EL (cell line): ENCODE measurements around the gene VMP1.
"Not testable (repeated sequence)": the region's sequence is repeated elsewhere in the genome, so short reads cannot be mapped to it uniquely, and the experiment has no call there.

Experiments used
- DNase-seq: peaks from one replicate; pipeline ENCODE4 v3.0.0-alpha.2; 2016

The VMP1 gene

DNA sequence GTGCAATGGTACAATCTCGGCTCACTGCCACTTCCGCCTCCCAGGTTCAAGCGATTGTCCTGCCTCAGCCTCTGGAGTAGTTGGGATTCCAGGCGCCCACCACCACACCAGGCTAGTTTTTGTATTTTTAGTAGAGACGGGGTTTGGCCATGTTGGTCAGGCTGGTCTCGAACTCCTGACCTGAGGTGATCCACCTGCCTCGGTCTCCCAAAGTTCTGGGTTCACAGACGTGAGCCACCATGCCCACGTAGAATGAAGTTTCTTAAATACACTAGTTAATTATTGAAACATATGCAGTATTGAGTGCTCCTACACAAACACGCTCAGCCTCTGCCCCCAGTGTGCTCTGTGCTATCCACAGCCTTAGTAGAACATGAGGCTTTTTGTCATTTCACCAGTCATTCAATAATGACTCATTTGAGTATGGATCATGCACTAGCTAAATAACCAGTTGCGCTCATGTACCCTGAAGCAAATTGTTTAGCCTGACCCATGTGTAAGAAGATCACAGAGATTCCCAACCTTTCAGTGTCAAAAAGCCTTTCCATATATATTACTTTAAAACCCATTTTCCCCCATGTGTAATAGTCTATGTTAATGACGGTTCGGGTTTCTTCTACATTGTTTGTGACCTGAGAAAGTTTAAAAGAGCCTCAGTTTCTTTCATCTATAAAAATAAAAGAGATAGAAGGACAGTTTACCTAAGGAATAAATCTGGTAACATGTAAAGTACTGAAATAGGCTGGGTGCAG is 135.6 kb downstream of the VMP1 start:
- peak; percentile 94 for DNase-seq

DNA sequence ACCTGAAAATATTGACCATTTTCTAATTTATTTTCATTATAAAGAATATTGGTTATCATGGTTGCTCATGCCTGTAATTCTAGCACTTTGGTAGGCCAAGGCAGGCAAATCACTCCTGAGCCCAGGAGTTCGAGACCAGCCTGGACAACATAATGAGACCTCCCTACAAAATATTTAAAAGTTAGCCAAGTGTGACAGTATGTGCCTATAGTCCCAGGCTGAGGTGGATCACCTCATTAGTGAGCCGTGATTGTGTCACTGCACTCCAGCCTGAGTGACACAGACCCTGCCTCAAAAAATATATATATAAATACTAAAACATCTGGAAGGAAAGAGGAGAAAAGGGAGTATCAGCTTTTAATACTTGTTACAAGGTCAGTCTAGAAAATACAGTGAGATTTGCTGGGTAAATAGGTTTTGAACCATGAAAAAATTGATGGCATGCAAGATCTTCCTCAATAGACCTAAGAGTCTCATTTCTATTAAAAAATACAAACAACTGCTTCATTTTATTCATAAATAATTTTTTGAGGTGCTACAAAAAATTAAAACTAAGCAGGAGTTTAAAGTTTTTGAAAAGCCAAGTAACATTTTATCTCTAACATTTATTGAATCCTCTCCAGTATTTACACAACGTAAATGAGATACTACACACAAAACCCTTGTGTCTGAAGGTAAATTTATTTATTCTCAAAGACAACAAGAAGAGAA is 137.6 kb downstream of the VMP1 start:
- DNase-seq: no peak

DNA sequence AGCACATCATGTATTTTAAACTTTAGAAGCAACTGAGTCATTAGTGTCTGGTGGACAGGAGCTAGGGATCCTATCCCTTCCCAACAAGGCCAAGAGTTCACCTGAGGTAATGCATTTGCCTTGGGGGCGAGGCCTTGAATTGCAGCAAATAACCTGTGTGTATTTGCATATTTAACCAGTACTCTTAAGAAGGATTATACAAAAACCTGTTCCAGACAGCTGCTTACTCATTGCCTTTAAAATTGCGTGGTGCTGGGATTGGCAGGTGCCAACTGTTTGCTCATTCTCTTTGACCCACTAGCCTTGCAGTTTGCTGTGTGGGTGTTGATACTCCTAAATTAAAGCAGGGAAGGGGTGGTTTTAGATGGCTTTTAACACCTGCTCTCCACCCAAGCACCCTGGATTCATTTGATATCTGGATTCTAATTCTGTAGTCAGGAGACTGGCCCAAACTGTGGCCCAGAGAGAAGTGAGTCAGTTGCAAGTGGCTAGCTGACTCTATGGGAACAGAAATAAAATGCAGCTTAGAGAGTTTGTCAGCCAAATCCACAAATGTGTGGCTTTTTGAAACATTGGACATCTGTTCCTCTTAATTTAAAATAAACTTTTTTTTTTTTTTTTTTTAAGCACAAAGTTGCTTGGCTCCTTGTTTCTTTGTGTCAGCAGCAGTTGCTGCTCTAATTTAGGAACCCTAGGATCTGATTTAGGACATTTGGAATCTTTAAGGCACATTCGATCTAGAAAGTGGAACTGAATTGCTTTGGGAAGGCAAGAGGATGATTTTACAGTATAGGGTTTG is 138.3 kb downstream of the VMP1 start:
- DNase-seq: peak; percentile 61

DNA sequence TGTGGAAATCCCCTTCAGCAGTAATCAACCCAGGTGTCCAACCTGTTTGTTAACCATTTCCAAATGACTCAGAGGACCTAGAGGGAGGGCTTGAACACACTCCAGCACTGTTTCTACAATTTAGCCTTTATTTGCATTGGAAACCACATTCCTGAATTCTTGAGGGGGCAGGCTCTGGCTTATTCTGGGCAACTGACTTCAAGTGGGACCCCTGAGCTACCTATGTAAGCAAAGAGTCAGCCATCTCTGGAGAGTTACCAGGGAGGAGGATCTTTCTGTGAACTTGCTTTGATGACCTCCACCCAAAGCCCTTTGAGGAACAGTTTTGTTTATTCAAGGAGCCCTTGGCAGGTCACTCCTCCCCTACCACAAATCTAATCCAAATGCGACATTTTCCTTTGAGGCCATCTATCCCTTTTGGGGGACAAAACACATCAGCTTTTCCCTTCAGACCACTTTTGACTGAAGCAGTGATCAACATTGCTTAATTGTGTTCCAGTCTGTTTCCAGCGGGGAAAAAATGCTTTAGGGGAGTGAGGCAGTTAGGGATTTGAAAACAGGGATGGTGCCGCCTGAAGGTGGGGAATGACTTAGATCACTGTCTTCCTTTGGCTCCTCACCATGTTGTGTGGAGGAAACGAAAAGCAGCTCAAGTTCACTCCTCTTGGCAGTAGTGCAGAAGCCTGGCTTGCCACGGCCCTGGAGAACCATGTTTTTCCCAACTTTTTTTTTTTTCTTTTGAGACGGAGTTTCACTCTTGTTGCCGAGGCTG is 139.1 kb downstream of the VMP1 start:
- DNase-seq: peak; percentile 52

DNA sequence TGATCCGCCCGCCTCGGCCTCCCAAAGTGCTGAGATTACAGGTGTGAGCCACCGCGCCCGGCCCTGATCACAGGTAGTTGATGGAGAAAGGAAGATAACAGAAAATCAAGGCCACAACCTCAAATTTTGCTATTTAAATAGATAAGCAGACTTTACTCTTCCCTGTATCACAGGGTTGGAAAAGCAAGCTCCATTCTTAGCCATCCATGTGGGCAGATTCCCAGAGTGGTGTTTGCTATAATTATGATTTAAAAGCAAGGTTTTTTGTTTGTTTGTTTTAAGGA is 140.9 kb downstream of the VMP1 start:
- no peak for DNase-seq

DNA sequence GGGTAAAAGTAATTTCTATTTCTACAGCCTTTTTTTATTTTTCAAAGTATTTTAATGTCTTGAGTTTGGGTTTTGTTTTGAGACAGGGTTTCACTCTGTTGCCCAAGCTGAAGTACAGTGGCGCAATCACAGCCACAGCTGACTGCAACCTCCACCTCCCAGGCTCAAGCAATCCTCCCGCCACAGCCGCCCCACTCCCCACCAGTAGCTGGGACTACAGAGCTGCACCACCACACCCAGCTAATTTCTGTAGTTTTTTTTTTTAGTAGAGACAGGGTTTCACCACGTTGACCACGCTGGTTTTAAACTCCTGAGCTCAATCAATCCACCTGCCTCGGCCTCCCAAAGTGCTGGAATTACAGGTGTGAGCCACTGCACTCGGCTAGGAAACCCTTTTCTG is 141.3 kb downstream of the VMP1 start:
- no peak for DNase-seq

DNA sequence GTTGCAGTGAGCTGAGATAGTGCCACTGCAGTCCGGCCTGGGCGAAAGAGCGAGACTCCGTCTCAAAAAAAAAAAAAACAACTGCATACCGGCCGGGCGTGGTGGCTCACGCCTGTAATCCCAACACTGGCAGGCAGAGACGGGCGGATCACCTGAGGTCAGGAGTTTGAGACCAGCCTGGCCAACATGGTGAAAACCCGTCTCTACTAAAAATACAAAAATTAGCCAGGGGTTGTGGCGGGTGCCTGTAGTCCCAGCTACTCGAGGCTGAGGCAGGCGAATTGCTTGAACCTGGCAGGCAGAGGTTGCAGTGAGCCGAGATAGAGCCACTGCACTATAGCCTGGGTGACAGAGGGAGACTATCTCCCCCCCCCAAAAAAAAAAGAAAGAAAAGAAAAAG is 142.9 kb downstream of the VMP1 start:
- DNase-seq: not testable (repeated sequence)

DNA sequence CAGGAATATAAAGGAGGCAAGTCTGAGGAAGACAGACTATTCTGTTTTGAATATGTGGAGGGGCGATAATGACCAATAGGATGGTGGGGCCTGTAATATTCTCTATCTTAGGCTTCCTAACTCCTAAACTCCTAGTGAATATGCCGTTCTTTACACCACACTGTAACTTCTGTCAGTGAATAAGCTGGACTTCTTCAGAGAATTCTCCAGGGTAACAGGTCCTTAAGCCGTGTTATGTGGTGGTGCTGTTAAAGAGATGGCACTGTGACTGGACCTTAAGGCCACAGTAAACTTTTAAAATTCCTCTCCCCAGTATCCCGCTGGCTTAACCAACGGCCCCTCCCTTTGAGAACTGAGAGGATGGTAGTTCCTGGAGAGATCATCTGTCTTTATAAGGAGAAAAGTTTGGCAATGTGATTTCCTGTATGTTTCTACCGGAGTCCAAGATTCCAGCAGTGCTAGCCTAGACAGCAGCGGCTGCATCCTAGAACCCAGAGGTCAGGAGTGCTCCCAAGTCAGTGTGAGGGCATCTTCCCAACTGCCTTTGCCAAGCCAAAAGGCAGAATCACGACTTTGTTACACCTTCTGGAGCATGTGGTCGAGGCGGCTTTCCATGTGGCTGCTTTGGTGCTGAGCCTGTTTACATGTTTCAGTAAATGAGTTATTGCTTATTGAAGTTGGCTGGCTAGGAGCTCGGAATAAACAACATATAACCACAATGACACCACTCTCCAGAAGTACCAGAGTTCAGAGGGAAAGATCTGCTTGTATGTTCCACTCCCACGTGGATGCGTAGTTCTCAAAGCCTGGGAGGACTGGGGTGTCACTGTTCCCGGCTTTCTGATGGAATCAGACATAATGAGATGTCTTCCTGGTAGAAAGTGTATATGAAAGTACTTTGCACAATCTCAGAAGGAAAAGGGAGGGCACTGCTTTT is 144.3 kb downstream of the VMP1 start:
- DNase-seq: peak; percentile 70

DNA sequence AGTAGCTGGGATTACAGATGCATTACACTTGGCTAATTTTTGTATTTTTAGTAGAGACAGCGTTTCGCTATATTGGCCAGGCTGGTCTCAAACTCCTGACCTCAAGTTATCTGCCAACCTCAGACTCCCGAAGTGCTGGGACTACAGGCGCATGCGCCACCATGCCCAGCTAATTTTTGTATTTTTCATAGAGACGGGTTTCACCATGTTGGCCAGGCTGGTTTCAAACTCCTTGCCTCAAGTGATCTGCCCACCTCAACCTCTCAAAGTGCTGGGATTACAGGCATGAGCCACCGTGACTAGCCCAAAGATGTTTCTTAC is 145.4 kb downstream of the VMP1 start:
- not testable (repeated sequence) for DNase-seq

DNA sequence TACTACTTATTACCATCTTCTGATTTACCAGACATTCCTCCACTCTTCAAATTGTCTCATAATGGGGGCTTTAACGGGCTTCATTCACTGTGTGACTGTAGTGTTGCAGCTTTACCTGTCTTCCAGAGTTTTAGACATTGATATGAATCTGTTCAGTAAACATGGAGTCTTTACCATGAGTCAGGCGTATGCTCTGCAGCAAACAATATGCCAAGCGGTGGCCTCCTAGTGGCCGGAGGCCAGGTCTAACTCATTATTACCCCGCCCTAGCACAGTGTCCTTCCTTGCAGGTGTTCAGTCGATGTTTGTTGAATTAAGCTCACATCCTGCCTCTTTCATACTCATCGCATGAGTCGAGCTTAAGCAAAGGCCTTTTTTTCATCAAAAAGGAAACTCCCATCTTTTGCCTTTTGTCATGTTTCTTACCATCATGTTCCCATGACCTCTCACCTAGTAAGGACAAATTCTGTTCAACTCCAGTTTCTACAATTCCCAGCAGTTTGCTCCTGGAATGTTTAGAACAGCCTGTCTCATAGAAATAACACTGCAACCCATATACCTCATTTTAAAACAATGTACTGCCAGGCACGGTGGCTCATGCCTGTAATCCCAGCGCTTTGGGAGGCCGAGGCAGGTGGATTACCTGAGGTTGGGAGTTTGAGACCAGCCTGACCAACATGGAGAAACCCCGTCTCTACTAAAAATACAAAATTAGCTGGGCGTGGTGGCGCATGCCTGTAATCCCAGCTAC is 145.9 kb downstream of the VMP1 start:
- peak; percentile 81 for DNase-seq

DNA sequence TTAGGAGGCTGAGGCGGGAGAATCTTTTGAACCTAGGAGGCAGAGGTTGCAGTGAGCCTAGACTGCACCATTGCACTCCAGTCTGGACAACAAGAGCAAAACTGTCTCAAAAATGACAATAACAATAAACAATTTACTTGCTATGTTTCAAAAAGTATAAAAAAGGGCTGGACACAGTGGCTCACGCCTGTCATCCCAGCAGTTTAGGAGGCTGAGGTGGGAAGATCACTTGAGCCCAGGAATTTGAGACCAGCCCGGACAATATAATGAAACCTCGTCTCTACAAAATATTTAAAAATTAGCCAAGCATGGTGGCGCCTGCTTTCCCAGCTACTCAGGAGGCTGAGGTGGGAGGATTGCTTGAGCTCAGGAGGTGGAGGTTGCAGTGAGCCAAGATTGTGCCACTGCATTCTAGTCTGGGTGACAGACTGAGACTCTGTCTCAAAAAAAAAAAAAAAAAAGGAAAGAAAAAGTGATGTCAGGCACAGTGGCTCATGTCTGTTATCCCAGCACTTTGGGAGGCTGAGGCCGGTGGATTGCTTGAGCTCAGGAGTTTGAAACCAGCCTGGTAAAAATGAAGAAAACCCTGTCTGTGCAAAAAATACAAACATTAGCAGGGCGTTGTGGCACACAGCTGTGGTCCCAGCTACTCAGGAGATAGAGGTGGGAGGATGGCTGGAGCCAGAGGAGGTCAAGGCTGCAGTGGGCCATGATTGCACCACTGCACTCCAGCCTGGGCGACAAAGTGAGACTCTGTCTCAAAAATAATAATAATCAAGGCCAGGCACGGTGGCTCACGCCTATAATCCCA is 146.7 kb downstream of the VMP1 start:
- DNase-seq: not testable (repeated sequence)

DNA sequence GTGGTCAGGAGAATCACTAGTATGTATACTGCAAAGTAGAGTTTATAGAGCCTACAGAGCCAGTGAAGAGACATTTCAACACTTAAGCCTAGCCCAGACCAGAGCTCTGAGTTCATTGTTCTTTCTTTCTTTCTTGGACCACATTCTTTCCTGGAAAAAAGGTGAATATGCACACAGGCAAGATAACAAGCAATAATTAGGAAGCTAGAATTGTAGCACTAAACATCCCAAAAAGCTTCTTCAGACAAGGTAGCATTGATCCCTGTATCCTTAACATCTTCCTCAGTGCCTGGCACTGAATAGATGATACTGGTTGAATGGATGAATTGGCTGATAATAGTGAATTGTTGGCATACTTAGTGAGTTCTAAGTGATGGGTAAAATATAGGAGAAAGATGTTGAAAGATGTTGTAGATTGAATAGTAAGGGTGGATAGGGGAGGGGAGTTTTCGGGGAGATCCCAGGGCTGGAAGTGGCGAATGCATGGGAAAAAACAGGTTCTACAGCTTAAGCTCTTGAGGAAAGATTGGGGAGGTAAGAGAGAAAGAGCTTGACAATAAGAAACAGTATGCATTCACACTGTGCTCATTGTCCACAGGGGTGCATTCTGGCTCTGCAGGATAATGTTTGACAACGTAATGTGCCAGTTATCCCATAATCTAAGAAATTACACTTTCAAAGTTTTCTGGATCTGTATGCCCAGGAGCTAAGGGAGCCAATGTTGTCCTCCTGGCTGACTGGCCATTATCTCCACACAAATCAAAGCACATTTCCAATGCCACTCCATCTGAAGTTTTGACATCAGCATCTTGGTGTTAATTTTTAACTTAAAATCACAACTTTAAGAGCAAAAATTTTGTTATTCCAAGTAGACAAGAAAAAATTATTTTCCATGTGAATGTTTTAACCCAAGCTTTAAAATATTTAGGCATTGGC is 149.7 kb downstream of the VMP1 start:
- no peak for DNase-seq

DNA sequence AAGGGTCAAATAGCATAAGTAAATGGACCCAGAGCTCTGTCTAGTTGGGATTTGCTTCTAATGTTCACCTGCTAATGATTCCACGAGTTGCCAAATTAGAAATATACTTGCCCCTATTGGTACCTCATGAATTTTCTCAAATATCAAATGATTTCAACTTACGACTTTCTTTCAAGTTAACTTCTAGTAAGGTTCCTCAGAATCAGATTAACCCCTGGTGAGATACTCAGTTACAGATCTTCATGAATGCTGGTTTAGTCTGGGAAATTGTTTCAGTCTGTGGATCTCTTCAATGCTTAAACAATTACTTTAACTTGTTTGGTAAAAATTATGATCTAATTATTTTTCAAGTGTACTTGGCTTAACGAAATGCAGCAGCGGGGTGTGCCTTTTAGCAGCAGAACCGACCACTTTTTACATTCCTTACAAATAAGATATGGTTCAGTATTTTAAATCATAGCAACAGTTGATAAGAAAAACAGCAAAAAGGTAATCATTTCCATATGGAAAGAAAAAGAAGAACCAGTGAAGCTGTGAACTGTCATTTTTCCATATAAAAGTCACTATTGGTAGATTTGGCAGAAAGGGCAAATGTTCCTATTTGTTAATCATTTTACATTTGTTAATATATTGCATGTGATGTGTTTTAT is 150.8 kb downstream of the VMP1 start:
- DNase-seq: no peak

DNA sequence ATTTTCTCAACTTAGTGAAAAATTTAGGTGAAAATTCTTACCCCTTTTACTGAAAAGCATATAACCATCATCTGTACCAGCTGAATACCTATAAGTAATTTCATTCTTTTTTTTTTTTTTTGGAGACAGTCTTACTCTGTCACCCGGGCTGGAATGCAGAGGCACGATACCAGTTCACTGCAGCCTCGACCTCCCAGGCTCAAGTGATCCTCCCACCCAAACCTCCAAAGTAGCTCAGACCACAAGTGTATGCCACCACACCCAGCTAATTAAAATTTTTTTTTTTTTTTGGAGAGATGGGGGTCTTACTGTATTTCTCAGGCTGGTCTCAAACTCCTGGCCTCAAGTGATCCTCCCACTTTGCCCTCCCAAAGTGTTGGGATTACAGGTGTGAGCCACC is 151.5 kb downstream of the VMP1 start:
- DNase-seq: no peak

DNA sequence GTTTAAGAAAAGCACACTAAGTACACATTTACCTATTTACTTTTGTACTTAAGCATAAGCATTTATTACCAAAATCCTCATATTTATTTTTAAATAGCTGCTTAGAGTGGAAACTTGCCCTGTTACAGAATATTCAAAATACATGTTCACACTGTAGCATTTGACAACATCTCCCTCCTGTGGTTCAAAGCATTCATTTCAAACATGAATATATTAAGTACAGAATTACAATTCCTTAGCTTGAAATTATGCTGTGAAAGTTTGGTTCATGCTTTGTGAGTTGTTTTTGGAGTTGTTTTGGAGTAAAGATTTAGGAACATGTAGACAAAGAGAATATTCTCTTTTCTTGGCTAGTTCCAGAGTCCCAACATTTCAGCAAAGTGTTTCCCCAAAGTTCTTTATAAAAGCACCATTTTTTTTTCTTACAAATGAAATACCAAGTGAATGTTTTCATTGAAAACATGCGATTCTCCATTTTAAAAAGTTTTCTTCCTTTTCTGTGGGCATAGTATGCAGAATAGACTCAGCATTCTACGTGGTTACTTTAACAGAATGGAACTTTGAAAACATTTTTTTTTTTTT is 152.1 kb downstream of the VMP1 start:
- DNase-seq: peak; percentile 57

DNA sequence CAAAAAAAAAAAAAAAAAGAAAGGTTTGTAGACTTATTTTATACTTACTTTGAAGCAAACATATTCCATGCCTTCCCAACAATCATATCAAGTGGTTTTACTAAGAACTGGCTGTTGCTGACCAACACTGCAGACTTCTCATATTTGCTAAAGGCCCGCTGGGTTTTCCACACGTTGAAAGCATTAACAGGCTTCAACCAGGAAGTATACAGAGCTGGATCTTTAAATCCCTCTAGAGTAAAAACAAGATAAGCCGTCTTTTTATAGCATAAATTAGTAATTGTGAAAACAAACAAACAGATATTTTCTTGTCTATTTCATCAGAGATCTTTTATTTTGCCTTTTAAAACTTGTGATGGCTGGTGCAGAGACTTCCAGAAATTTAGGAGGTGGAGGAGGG is 156.2 kb downstream of the VMP1 start:
- no peak for DNase-seq

DNA sequence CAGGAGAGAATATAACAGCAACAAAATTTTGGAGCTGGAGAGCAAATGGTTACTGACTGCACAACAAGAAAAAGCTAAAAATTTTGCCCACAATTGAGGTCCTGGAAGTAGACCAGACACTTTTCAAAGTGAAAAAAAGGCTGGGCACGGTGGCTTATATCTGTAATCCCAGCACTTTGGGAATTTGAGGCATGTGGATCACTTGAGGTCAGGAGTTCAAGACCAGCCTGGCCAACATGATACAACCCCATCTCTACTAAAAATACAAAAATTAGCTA is 162.4 kb downstream of the VMP1 start:
- no peak for DNase-seq

DNA sequence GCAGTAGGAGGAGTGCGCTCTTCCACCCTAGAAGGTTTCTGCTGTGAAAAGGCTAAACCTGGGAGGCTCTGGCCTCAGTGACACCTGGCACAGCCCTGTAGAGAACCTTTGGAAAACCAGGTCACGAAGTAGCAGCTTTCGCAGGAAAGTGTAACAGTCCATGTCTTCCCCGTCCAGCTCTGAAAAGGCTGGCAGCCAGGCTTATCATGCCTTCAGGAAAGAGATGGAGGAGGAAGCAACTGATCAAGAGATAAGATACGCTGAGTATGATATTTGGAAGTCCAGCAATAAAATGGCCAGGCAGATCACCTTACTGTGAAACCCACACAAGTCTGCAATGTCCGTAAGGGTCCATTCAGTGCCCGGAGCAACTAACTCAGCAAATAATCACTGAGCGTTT is 163.0 kb downstream of the VMP1 start:
- no peak for DNase-seq

DNA sequence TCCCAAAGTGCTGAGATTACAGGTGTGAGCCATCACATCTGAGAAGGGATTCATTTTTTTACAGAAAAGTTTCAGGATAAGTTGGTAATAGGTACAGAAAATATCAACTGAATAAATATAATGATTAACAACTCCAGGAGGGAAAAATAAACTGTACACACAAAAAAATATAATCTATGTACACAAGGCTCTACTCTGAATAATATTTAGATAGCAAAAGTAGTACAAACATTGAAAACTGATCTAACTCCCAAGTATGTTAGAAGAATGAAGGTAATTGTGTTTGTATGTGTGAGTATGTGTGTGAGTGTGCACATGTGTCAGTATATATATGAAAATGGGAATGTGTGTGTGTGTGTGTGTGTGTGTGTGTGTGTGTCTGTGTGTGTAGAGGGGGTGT is 164.9 kb downstream of the VMP1 start:
- no peak for DNase-seq
